ENCODE results near the gene SPATA31E1.

Gene SPATA31E1

DNA sequence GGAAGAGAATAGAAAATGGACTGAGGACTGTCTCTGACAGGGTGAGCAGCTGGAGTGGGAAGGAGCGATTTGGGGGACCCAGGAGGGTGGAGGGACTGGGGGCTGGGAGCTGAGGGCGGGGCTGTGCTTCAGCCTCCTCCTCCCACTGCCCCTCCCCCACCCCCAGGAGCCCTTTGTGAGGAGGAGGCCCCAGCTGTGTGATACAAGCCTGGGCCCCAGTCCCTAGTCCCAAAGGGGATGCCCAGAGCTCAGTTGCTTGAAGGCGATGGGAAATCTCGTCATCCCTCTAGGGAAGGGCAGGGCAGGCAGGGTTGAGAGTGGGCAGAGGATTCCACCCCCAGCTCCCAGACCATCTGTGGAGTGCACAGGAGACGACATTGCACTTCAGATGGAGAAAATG, at the start of gene SPATA31E1:
Gene SPATA31E1 (plus strand): TSS at position 251 of the 400 bp plus-strand sequence. CDS start 15 bp downstream, at position 266.
- no peak for ATAC-seq
- TF ChIP-seq CSRNP3 (CRISPR knock-in tag; IDR thresholded peaks at IDR 0.05), result no peak
- no peak for TF ChIP-seq TCF4 (CRISPR knock-in tag; IDR thresholded peaks at IDR 0.05; ENCODE audit: borderline replicate concordance)

DNA sequence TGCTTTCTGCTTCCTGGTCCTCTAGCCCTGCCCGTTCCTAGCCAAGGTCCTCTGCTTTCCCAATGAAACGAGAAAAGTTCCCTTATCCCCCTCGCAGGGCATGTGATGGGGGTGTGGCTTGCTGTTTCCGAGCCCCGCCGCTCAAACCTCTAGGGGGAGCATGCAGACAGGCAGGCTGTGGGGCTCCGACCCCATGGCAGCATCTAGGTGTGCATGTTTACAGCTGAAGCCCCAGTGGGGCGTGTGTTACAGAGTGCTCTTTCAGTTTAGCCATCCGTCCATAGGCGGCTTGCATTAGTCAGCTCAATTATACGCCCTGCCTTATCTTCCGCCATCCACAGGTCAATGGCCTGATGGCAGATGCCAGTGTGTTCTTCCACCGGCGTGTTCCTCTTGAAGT, 48.3 kb upstream of the SPATA31E1 start:
- TF ChIP-seq ISL1 (CRISPR knock-in tag; IDR thresholded peaks at IDR 0.05), result no peak
- TF ChIP-seq TCF4 (CRISPR knock-in tag; IDR thresholded peaks at IDR 0.05; ENCODE audit: borderline replicate concordance), result no peak
- TF ChIP-seq ARNTL (CRISPR knock-in tag; IDR thresholded peaks at IDR 0.05; ENCODE audit: borderline replicate concordance, low read depth), result no peak
- no peak for TF ChIP-seq GLIS3 (CRISPR knock-in tag; IDR thresholded peaks at IDR 0.05)
- no peak for TF ChIP-seq ZNF70 (CRISPR knock-in tag; IDR thresholded peaks at IDR 0.05)
- TF ChIP-seq, protein P1, sequence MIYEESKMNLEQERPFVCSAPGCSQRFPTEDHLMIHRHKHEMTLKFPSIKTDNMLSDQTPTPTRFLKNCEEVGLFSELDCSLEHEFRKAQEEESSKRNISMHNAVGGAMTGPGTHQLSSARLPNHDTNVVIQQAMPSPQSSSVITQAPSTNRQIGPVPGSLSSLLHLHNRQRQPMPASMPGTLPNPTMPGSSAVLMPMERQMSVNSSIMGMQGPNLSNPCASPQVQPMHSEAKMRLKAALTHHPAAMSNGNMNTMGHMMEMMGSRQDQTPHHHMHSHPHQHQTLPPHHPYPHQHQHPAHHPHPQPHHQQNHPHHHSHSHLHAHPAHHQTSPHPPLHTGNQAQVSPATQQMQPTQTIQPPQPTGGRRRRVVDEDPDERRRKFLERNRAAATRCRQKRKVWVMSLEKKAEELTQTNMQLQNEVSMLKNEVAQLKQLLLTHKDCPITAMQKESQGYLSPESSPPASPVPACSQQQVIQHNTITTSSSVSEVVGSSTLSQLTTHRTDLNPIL (CRISPR knock-in tag; IDR thresholded peaks at IDR 0.05; ENCODE audit: low read depth), result no peak
- TF ChIP-seq ZFP30 (CRISPR knock-in tag; IDR thresholded peaks at IDR 0.05), result no peak
- no peak for TF ChIP-seq PPARA (CRISPR knock-in tag; IDR thresholded peaks at IDR 0.05; ENCODE audit: borderline replicate concordance)
- no peak for TF ChIP-seq TOX (CRISPR knock-in tag; IDR thresholded peaks at IDR 0.05; ENCODE audit: borderline replicate concordance)
- TF ChIP-seq OSR1 (CRISPR knock-in tag; IDR thresholded peaks at IDR 0.05), result no peak
- TF ChIP-seq SNAI2 (CRISPR knock-in tag; IDR thresholded peaks at IDR 0.05), result no peak
- ATAC-seq, result no peak

- no peak for ATAC-seq
- TF ChIP-seq CSRNP3 (CRISPR knock-in tag; IDR thresholded peaks at IDR 0.05), result no peak
- TF ChIP-seq PATZ1 (CRISPR knock-in tag; IDR thresholded peaks at IDR 0.05; ENCODE audit: borderline replicate concordance), result no peak
- no peak for TF ChIP-seq RARB (CRISPR knock-in tag; IDR thresholded peaks at IDR 0.05)
- no peak for TF ChIP-seq OSR1 (CRISPR knock-in tag; IDR thresholded peaks at IDR 0.05)
- TF ChIP-seq ZC3H10 (CRISPR knock-in tag; IDR thresholded peaks at IDR 0.05), result no peak
These were observed 46.1 kb upstream of the SPATA31E1 start for GRCh38 chr9:87836536-87836935.

DNA sequence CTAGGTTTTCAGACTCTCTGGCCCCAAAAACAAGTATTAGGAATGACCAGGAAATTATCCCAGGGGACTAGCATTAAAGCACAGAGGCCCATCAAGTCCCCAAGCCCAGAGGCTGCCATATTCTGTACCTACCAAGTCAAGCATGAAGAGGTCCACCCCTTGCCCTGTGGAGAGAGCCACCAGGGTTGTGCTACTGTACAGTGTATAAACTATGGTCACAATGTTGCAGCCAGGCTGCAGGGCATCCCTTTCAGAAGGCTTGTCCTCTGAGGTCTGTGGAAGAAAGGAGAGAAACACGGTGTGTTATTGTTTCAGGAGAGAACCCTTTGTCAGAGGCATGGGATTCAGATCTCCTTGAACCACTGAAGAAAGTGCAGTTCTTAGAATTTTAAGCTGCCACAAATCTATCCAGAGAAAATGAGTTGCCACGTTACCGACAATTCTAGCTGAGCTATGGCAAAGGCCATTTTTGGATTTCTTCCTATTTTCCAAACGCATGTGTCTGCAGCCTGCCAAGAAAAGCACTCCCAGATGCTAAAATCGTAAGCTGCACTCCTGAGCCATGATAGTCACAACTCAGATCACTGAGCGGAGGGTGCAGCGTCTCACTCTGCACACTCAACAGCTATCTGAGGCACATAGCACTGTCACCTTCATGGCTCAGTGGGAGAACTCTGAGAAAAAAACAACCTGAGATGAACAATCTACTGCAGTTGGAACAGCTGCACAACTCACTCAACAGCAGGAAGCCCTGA, 45.5 kb upstream of the SPATA31E1 start:
- TF ChIP-seq ISL1 (CRISPR knock-in tag; IDR thresholded peaks at IDR 0.05) (no peak), CSDC2 (CRISPR knock-in tag; IDR thresholded peaks at IDR 0.05) (no peak), ZFP3 (CRISPR knock-in tag; IDR thresholded peaks at IDR 0.05) (no peak), ZFP30 (CRISPR knock-in tag; IDR thresholded peaks at IDR 0.05) (no peak), PPARA (CRISPR knock-in tag; IDR thresholded peaks at IDR 0.05; ENCODE audit: borderline replicate concordance) (no peak), BACH2 (CRISPR knock-in tag; IDR thresholded peaks at IDR 0.05; ENCODE audit: borderline replicate concordance) (no peak), OSR1 (CRISPR knock-in tag; IDR thresholded peaks at IDR 0.05) (no peak), GLIS3 (CRISPR knock-in tag; IDR thresholded peaks at IDR 0.05) (no peak), SNAI2 (CRISPR knock-in tag; IDR thresholded peaks at IDR 0.05) (no peak), ARNTL (CRISPR knock-in tag; IDR thresholded peaks at IDR 0.05; ENCODE audit: borderline replicate concordance, low read depth) (no peak), ESRRG (CRISPR knock-in tag; IDR thresholded peaks at IDR 0.05) (no peak), ZNF565 (CRISPR knock-in tag; conservative IDR thresholded peaks at IDR 0.05; ENCODE audit: low read depth) (no peak), TOX (CRISPR knock-in tag; IDR thresholded peaks at IDR 0.05; ENCODE audit: borderline replicate concordance) (no peak), ZNF70 (CRISPR knock-in tag; IDR thresholded peaks at IDR 0.05) (no peak), CSRNP3 (CRISPR knock-in tag; IDR thresholded peaks at IDR 0.05) (no peak), TCF4 (CRISPR knock-in tag; IDR thresholded peaks at IDR 0.05; ENCODE audit: borderline replicate concordance) (no peak)
- TF ChIP-seq, protein P1 (CRISPR knock-in tag; IDR thresholded peaks at IDR 0.05; ENCODE audit: low read depth), result no peak
- no peak for ATAC-seq
